H1 (cell line): ENCODE results near the gene TAF6. TPM values are rescaled to one million over a fixed set of nuclear protein-coding genes. Genes with fewer than 3 reads are reported as not detected.

ENCODE experiments used
- CBX5 ChIP-seq: fragments of 300-800, 300-1000 bp; sonication (generic); IDR thresholded peaks from 2 replicates; pipeline ENCODE4 v1.7.1; 2016; ENCODE audit warnings: antibody characterized with exemption, low read length, low read depth
- TAF1 ChIP-seq: IDR thresholded peaks from 2 replicates; pipeline ENCODE4 v1.6.1; 2011; ENCODE audit warnings: mild to moderate bottlenecking, low read depth, low read length
- polyA plus RNA-seq, 7 experiments: library from polyadenylated mRNA; depleted of rRNA in 3 of 7; stranded (reverse) in 5 of 7; unstranded in 2 of 7; fragments of >200 nt in 5 of 7; fragments of 200-250 nt in 2 of 7; gene quantifications; 1 replicate in 5 of 7; 2 replicates in 1 of 7; 4 replicates in 1 of 7; pipeline versions ENCODE4 v1.2.1 to v1.2.3, GENCODE V29; 2011 to 2013; ENCODE audit warnings: missing spikeins in 2 of 7, mixed read lengths in 2 of 7
- total RNA-seq: library from RNA; stranded (reverse); fragmentation: NEBNext Ultra II Directional; extraction: Animal tissue kit (Norgen Biotek cat#: 25700); gene quantifications from 2 replicates; pipeline ENCODE4 v1.2.1, GENCODE V29; 2021
- TF ChIP-seq, protein P1 (sequence below): fragments of 300-600 bp; sonication (generic); IDR thresholded peaks from 2 replicates; pipeline ENCODE4 v1.7.1; 2012; ENCODE audit warnings: low read length, moderate library complexity, mild to moderate bottlenecking, inconsistent platforms; ENCODE audit not compliant: insufficient replicate concordance
- TF ChIP-seq, protein P2 (sequence below): IDR thresholded peaks from 2 replicates; pipeline ENCODE4 v1.6.1; 2011; ENCODE audit warnings: low read length, improper control_type of control experiment

TAF6 gene
- total and polyA plus RNA-seq, 2 of the 8 experiments (the other 6 are each of a cell fraction or from before 2014, with no cell fraction given) = 66.7 to 101 TPM

DNA sequence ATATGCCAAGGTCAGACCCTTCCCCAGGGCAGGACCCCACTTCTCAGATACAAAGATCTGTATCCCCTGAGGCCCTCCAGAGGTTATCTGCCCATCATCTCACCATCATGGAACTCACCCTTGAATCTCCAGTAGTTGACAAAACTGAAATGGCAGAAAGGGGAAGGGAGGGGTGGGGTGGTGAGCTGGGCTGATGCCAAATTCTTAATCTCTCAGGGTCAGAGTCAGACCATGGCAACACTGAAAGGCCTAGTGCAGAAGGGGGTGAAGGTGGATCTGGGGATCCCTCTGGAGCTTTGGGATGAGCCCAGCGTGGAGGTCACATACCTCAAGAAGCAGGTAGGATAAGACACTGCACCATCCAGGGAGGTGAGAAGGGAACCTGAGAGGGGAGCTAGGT, 3.4 kb upstream of the TAF6 start (continued):
- TF ChIP-seq CBX5 = no peak
- TF ChIP-seq TAF1 = no peak
- TF ChIP-seq, protein P1, sequence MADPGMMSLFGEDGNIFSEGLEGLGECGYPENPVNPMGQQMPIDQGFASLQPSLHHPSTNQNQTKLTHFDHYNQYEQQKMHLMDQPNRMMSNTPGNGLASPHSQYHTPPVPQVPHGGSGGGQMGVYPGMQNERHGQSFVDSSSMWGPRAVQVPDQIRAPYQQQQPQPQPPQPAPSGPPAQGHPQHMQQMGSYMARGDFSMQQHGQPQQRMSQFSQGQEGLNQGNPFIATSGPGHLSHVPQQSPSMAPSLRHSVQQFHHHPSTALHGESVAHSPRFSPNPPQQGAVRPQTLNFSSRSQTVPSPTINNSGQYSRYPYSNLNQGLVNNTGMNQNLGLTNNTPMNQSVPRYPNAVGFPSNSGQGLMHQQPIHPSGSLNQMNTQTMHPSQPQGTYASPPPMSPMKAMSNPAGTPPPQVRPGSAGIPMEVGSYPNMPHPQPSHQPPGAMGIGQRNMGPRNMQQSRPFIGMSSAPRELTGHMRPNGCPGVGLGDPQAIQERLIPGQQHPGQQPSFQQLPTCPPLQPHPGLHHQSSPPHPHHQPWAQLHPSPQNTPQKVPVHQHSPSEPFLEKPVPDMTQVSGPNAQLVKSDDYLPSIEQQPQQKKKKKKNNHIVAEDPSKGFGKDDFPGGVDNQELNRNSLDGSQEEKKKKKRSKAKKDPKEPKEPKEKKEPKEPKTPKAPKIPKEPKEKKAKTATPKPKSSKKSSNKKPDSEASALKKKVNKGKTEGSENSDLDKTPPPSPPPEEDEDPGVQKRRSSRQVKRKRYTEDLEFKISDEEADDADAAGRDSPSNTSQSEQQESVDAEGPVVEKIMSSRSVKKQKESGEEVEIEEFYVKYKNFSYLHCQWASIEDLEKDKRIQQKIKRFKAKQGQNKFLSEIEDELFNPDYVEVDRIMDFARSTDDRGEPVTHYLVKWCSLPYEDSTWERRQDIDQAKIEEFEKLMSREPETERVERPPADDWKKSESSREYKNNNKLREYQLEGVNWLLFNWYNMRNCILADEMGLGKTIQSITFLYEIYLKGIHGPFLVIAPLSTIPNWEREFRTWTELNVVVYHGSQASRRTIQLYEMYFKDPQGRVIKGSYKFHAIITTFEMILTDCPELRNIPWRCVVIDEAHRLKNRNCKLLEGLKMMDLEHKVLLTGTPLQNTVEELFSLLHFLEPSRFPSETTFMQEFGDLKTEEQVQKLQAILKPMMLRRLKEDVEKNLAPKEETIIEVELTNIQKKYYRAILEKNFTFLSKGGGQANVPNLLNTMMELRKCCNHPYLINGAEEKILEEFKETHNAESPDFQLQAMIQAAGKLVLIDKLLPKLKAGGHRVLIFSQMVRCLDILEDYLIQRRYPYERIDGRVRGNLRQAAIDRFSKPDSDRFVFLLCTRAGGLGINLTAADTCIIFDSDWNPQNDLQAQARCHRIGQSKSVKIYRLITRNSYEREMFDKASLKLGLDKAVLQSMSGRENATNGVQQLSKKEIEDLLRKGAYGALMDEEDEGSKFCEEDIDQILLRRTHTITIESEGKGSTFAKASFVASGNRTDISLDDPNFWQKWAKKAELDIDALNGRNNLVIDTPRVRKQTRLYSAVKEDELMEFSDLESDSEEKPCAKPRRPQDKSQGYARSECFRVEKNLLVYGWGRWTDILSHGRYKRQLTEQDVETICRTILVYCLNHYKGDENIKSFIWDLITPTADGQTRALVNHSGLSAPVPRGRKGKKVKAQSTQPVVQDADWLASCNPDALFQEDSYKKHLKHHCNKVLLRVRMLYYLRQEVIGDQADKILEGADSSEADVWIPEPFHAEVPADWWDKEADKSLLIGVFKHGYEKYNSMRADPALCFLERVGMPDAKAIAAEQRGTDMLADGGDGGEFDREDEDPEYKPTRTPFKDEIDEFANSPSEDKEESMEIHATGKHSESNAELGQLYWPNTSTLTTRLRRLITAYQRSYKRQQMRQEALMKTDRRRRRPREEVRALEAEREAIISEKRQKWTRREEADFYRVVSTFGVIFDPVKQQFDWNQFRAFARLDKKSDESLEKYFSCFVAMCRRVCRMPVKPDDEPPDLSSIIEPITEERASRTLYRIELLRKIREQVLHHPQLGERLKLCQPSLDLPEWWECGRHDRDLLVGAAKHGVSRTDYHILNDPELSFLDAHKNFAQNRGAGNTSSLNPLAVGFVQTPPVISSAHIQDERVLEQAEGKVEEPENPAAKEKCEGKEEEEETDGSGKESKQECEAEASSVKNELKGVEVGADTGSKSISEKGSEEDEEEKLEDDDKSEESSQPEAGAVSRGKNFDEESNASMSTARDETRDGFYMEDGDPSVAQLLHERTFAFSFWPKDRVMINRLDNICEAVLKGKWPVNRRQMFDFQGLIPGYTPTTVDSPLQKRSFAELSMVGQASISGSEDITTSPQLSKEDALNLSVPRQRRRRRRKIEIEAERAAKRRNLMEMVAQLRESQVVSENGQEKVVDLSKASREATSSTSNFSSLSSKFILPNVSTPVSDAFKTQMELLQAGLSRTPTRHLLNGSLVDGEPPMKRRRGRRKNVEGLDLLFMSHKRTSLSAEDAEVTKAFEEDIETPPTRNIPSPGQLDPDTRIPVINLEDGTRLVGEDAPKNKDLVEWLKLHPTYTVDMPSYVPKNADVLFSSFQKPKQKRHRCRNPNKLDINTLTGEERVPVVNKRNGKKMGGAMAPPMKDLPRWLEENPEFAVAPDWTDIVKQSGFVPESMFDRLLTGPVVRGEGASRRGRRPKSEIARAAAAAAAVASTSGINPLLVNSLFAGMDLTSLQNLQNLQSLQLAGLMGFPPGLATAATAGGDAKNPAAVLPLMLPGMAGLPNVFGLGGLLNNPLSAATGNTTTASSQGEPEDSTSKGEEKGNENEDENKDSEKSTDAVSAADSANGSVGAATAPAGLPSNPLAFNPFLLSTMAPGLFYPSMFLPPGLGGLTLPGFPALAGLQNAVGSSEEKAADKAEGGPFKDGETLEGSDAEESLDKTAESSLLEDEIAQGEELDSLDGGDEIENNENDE = no peak
- TF ChIP-seq, protein P2, sequence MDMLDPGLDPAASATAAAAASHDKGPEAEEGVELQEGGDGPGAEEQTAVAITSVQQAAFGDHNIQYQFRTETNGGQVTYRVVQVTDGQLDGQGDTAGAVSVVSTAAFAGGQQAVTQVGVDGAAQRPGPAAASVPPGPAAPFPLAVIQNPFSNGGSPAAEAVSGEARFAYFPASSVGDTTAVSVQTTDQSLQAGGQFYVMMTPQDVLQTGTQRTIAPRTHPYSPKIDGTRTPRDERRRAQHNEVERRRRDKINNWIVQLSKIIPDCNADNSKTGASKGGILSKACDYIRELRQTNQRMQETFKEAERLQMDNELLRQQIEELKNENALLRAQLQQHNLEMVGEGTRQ = no peak
